Neural progenitor cell (in vitro differentiated cells): ENCODE measurements around the gene GLIPR2. TPM values are rescaled to one million over a fixed set of nuclear protein-coding genes. Genes with fewer than 3 reads are reported as not detected.

Experiments
- DNase-seq: peaks from one replicate; pipeline ENCODE4 v3.0.0-alpha.2; 2016; ENCODE audit warnings: low spot score
- H2AFZ ChIP-seq: fragments of 200-600 bp; sonication (generic); replicated peaks from 2 replicates; pipeline ENCODE4 v1.6.1; 2016; ENCODE audit warnings: antibody characterized with exemption
- H3F3A ChIP-seq: fragments of 200-600 bp; sonication (generic); 2 replicates; pipeline ENCODE4 v1.6.1; 2016; ENCODE audit warnings: antibody characterized with exemption, low read depth
- H3K27ac ChIP-seq: fragments of 200-600 bp; sonication (generic); 2 replicates; pipeline ENCODE4 v1.5.1; 2016; ENCODE audit warnings: mild to moderate bottlenecking
- H3K27me3 ChIP-seq: fragments of 200-600 bp; sonication (generic); 2 replicates; pipeline ENCODE4 v1.6.1; 2016; ENCODE audit warnings: mild to moderate bottlenecking, moderate library complexity
- H3K36me3 ChIP-seq: fragments of 200-600 bp; sonication (generic); 2 replicates; pipeline ENCODE4 v1.5.1; 2016
- H3K4me1 ChIP-seq: fragments of 200-600 bp; sonication (generic); 2 replicates; pipeline ENCODE4 v1.6.1; 2016; ENCODE audit warnings: mixed run types
- H3K4me2 ChIP-seq: fragments of 200-600 bp; sonication (generic); 2 replicates; pipeline ENCODE4 v1.6.1; 2016
- H3K4me3 ChIP-seq: fragments of 200-600 bp; sonication (generic); 2 replicates; pipeline ENCODE4 v1.5.1; 2016
- H3K79me2 ChIP-seq: fragments of 200-600 bp; sonication (generic); 2 replicates; pipeline ENCODE4 v1.6.1; 2016; ENCODE audit warnings: low read depth
- H3K9ac ChIP-seq: fragments of 200-600 bp; sonication (generic); 2 replicates; pipeline ENCODE4 v1.6.1; 2016
- H3K9me3 ChIP-seq: fragments of 200-600 bp; sonication (generic); 2 replicates; pipeline ENCODE4 v1.5.1; 2016; ENCODE audit warnings: low read depth
- H4K20me1 ChIP-seq: fragments of 200-600 bp; sonication (generic); 2 replicates; pipeline ENCODE4 v1.6.1; 2016; ENCODE audit warnings: low read depth
- H3K27ac Mint-ChIP-seq: 3 replicates; pipeline ENCODE4 v1.8.0; 2021; ENCODE audit warnings: mixed read lengths
- H3K27me3 Mint-ChIP-seq: 2 replicates; pipeline ENCODE4 v1.8.0; 2022; ENCODE audit warnings: low read depth, mild to moderate bottlenecking, inconsistent platforms, moderate library complexity, mixed read lengths; ENCODE audit not compliant: insufficient read depth
- H3K36me3 Mint-ChIP-seq: 3 replicates; pipeline ENCODE4 v1.8.0; 2021; ENCODE audit warnings: mixed read lengths
- H3K4me1 Mint-ChIP-seq: 3 replicates; pipeline ENCODE4 v1.8.0; 2021; ENCODE audit warnings: mixed read lengths
- H3K4me3 Mint-ChIP-seq: 3 replicates; pipeline ENCODE4 v1.8.0; 2021; ENCODE audit warnings: mild to moderate bottlenecking, moderate library complexity, mixed read lengths
- H3K9me3 Mint-ChIP-seq: 3 replicates; pipeline ENCODE4 v1.8.0; 2020; ENCODE audit warnings: mixed read lengths
- EZH2 ChIP-seq: fragments of 200-600 bp; sonication (generic); IDR thresholded peaks from 2 replicates; pipeline ENCODE4 v1.6.1; 2017; ENCODE audit warnings: antibody characterized with exemption, mild to moderate bottlenecking, moderate library complexity
- EZH2phosphoT487 ChIP-seq: fragments of 200-600 bp; sonication (generic); IDR thresholded peaks from 2 replicates; pipeline ENCODE4 v1.6.1; 2017; ENCODE audit warnings: antibody characterized with exemption
- total RNA-seq: library from RNA; depleted of rRNA; stranded (reverse); fragments of >200 nt; gene quantifications from 2 replicates; pipeline ENCODE4 v1.2.3, GENCODE V29; 2015; ENCODE audit warnings: low replicate concordance
- TF ChIP-seq, protein P1 (sequence below): fragments of 200-600 bp; sonication (generic); IDR thresholded peaks from 2 replicates; pipeline ENCODE4 v1.5.1; 2017; ENCODE audit warnings: antibody characterized with exemption, mild to moderate bottlenecking

The GLIPR2 gene
- total RNA-seq, 1 donor from 2014 or later, result 12.4 TPM

DNA sequence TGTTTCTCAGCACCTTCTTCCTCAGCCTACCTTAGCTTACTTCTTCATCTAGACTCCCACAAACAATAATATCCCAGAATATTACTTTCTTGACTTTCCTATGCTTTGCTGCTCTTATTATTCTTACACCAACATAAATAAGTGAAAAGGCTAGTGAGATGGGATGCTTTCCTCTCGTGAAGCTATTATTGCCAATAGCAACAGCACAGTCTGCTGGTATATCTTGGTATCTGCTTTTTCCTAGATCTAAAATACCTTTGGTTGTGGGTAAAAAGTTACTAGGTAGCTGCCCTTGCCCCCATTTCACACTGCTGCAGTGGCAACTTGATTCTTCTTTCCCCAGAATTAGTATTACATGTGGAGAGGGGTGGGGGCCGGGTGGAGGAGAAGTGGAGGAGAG lies 26.1 kb upstream of the GLIPR2 start:
- H3K79me2 ChIP-seq, result no peaks in the 10 kb centered on the region
- no peak overlapping the region for H3K9ac ChIP-seq
- H3F3A ChIP-seq, result no peaks in the 10 kb centered on the region
- H3K27ac Mint-ChIP-seq, result no peak overlapping the region
- TF ChIP-seq EZH2phosphoT487, result no peak
- TF ChIP-seq, protein P1, sequence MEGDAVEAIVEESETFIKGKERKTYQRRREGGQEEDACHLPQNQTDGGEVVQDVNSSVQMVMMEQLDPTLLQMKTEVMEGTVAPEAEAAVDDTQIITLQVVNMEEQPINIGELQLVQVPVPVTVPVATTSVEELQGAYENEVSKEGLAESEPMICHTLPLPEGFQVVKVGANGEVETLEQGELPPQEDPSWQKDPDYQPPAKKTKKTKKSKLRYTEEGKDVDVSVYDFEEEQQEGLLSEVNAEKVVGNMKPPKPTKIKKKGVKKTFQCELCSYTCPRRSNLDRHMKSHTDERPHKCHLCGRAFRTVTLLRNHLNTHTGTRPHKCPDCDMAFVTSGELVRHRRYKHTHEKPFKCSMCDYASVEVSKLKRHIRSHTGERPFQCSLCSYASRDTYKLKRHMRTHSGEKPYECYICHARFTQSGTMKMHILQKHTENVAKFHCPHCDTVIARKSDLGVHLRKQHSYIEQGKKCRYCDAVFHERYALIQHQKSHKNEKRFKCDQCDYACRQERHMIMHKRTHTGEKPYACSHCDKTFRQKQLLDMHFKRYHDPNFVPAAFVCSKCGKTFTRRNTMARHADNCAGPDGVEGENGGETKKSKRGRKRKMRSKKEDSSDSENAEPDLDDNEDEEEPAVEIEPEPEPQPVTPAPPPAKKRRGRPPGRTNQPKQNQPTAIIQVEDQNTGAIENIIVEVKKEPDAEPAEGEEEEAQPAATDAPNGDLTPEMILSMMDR, result no peak
- TF ChIP-seq EZH2, result no peak
- no peaks in the 10 kb centered on the region for H3K9me3 Mint-ChIP-seq
- no peaks in the 10 kb centered on the region for H3K9me3 ChIP-seq
- H4K20me1 ChIP-seq, result no peaks in the 10 kb centered on the region
- H3K4me2 ChIP-seq, result no peak overlapping the region
- no peaks in the 10 kb centered on the region for H3K27me3 ChIP-seq
- H3K4me1 ChIP-seq, result no peaks in the 10 kb centered on the region
- no peak overlapping the region for H3K4me3 Mint-ChIP-seq
- no peaks in the 10 kb centered on the region for H3K4me1 Mint-ChIP-seq
- H3K27me3 Mint-ChIP-seq, result no peaks in the 10 kb centered on the region
- no peaks in the 10 kb centered on the region for H3K36me3 ChIP-seq
- DNase-seq, result no peak
- H3K4me3 ChIP-seq, result no peak overlapping the region
- H2AFZ ChIP-seq, result no peak overlapping the region
- no peak overlapping the region for H3K27ac ChIP-seq
- peaks cover 9% of the 10 kb centered on the region for H3K36me3 Mint-ChIP-seq

- Histone ChIP-seq H3K36me3 (no peaks in the 10 kb centered on the region), H3K4me3 (no peak overlapping the region), H3K27me3 (no peaks in the 10 kb centered on the region), H3K27ac (no peak overlapping the region), H3K4me1 (no peaks in the 10 kb centered on the region), H3F3A (no peaks in the 10 kb centered on the region), H4K20me1 (no peaks in the 10 kb centered on the region), H3K9me3 (no peaks in the 10 kb centered on the region), H3K4me2 (no peak overlapping the region), H3K9ac (no peak overlapping the region), H3K79me2 (no peaks in the 10 kb centered on the region), H2AFZ (no peak overlapping the region)
- no peak overlapping the region for H3K27ac Mint-ChIP-seq
- no peaks in the 10 kb centered on the region for H3K27me3 Mint-ChIP-seq
- H3K4me1 Mint-ChIP-seq, result no peaks in the 10 kb centered on the region
- H3K4me3 Mint-ChIP-seq, result no peak overlapping the region
- TF ChIP-seq EZH2, result no peak
- TF ChIP-seq, protein P1, result no peak
- TF ChIP-seq EZH2phosphoT487, result no peak
- DNase-seq, result no peak
- H3K9me3 Mint-ChIP-seq, result no peaks in the 10 kb centered on the region
- peaks cover 14% of the 10 kb centered on the region for H3K36me3 Mint-ChIP-seq
Measured at GRCh38 chr9:36112516-36112915, 24.0 kb upstream of the GLIPR2 start.

DNA sequence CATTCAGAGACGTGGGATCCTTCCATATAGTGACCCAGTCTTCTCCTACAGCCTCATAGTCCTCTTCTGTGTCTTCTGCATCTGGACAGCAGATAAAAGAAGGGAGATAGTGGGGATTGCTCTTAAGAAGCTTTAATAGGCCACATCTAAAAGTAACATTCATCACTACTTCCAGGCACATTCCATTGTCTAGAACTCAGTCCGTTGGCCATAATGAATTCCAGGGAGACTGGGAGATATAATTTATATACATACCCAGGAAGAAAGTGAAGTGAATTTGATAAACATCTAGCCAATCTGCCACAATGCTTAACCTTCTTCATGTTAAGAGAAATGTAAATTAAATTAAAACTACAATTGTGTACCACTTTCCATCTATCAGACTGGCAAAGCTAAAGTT lies 22.5 kb upstream of the GLIPR2 start:
- no peaks in the 10 kb centered on the region for H3K4me1 Mint-ChIP-seq
- Histone ChIP-seq H3K27ac (no peak overlapping the region), H3F3A (no peaks in the 10 kb centered on the region), H3K9me3 (no peaks in the 10 kb centered on the region), H3K27me3 (no peaks in the 10 kb centered on the region), H4K20me1 (no peaks in the 10 kb centered on the region), H3K9ac (no peak overlapping the region), H3K4me2 (no peak overlapping the region), H3K79me2 (no peaks in the 10 kb centered on the region), H3K4me3 (no peak overlapping the region), H2AFZ (no peak overlapping the region), H3K4me1 (no peaks in the 10 kb centered on the region), H3K36me3 (no peaks in the 10 kb centered on the region)
- no peak overlapping the region for H3K27ac Mint-ChIP-seq
- no peak overlapping the region for H3K4me3 Mint-ChIP-seq
- H3K9me3 Mint-ChIP-seq, result no peaks in the 10 kb centered on the region
- no peak for DNase-seq
- H3K27me3 Mint-ChIP-seq, result no peaks in the 10 kb centered on the region
- TF ChIP-seq, protein P1, result no peak
- TF ChIP-seq EZH2 (no peak), EZH2phosphoT487 (no peak)
- H3K36me3 Mint-ChIP-seq, result peaks cover 17% of the 10 kb centered on the region

GRCh38 chr9:36116593-36116992 lies 19.9 kb upstream of the GLIPR2 start:
- H3K36me3 Mint-ChIP-seq, result peaks cover 18% of the 10 kb centered on the region
- H3K4me2 ChIP-seq, result no peak overlapping the region
- no peaks in the 10 kb centered on the region for H3K36me3 ChIP-seq
- H3F3A ChIP-seq, result no peaks in the 10 kb centered on the region
- no peaks in the 10 kb centered on the region for H3K9me3 ChIP-seq
- no peak overlapping the region for H3K4me3 ChIP-seq
- H3K27ac Mint-ChIP-seq, result peak overlapping the region; percentile 1
- H4K20me1 ChIP-seq, result no peaks in the 10 kb centered on the region
- H3K9me3 Mint-ChIP-seq, result no peaks in the 10 kb centered on the region
- H3K27ac ChIP-seq, result no peak overlapping the region
- TF ChIP-seq, protein P1, result no peak
- TF ChIP-seq EZH2phosphoT487, result no peak
- TF ChIP-seq EZH2, result no peak
- H3K4me3 Mint-ChIP-seq, result no peak overlapping the region
- H3K79me2 ChIP-seq, result no peaks in the 10 kb centered on the region
- no peak overlapping the region for H2AFZ ChIP-seq
- no peak for DNase-seq
- no peaks in the 10 kb centered on the region for H3K4me1 Mint-ChIP-seq
- H3K9ac ChIP-seq, result no peak overlapping the region
- H3K27me3 Mint-ChIP-seq, result no peaks in the 10 kb centered on the region
- no peaks in the 10 kb centered on the region for H3K4me1 ChIP-seq
- no peaks in the 10 kb centered on the region for H3K27me3 ChIP-seq
